ENCODE measurements around the gene ZNF236. TPM values are rescaled to one million over a fixed set of nuclear protein-coding genes. Genes with fewer than 3 reads are reported as not detected.

The ZNF236 gene
- total RNA-seq, 1 donor from 2014 or later = 32.5 TPM

GRCh38 chr18:76827205-76828200, 5.1 kb downstream of the ZNF236 start:
- Mint-ChIP-seq H3K36me3 (ENCODE audit: insufficient read depth) (peaks cover 10% of the 10 kb centered on the region), H3K27me3 (no peaks in the 10 kb centered on the region), H3K9me3 (ENCODE audit: low read depth) (peaks cover 9% of the 10 kb centered on the region), H3K4me1 (ENCODE audit: low read depth) (peaks cover 16% of the 10 kb centered on the region), H3K27ac (peak overlapping the region; percentile 24), H3K4me3 (ENCODE audit: low read depth) (no peak overlapping the region)
- TF ChIP-seq CTCF (IDR thresholded peaks at IDR 0.05; ENCODE audit: unreplicated experiment) = no peak
- no peak for DNase-seq (ENCODE audit: low spot score, unreplicated experiment)

- peaks cover 13% of the 10 kb centered on the region for H3K36me3 Mint-ChIP-seq (ENCODE audit: insufficient read depth)
- H3K4me3 Mint-ChIP-seq (ENCODE audit: low read depth) = no peak overlapping the region
- no peak for DNase-seq (ENCODE audit: low spot score, unreplicated experiment)
- H3K27ac Mint-ChIP-seq = peak overlapping the region; percentile 14
- peaks cover 10% of the 10 kb centered on the region for H3K9me3 Mint-ChIP-seq (ENCODE audit: low read depth)
- no peak for TF ChIP-seq CTCF (IDR thresholded peaks at IDR 0.05; ENCODE audit: unreplicated experiment)
- peaks cover 12% of the 10 kb centered on the region for H3K4me1 Mint-ChIP-seq (ENCODE audit: low read depth)
- H3K27me3 Mint-ChIP-seq = no peaks in the 10 kb centered on the region
These were observed 12.0 kb downstream of the ZNF236 start for GRCh38 chr18:76834379-76834778.

GRCh38 chr18:76835380-76835779, 13.0 kb downstream of the ZNF236 start:
- no peak overlapping the region for H3K27ac Mint-ChIP-seq
- H3K4me3 Mint-ChIP-seq (ENCODE audit: low read depth) = no peak overlapping the region
- TF ChIP-seq CTCF (IDR thresholded peaks at IDR 0.05; ENCODE audit: unreplicated experiment) = no peak
- DNase-seq (ENCODE audit: low spot score, unreplicated experiment) = no peak
- peaks cover 10% of the 10 kb centered on the region for H3K9me3 Mint-ChIP-seq (ENCODE audit: low read depth)
- no peaks in the 10 kb centered on the region for H3K27me3 Mint-ChIP-seq
- peaks cover 11% of the 10 kb centered on the region for H3K36me3 Mint-ChIP-seq (ENCODE audit: insufficient read depth)
- H3K4me1 Mint-ChIP-seq (ENCODE audit: low read depth) = peaks cover 15% of the 10 kb centered on the region

- H3K9me3 Mint-ChIP-seq (ENCODE audit: low read depth) = peaks cover 4% of the 10 kb centered on the region
- no peaks in the 10 kb centered on the region for H3K27me3 Mint-ChIP-seq
- no peak overlapping the region for H3K4me3 Mint-ChIP-seq (ENCODE audit: low read depth)
- H3K36me3 Mint-ChIP-seq (ENCODE audit: insufficient read depth) = peaks cover 6% of the 10 kb centered on the region
- H3K27ac Mint-ChIP-seq = no peak overlapping the region
- no peak for DNase-seq (ENCODE audit: low spot score, unreplicated experiment)
- no peak for TF ChIP-seq CTCF (IDR thresholded peaks at IDR 0.05; ENCODE audit: unreplicated experiment)
- peaks cover 16% of the 10 kb centered on the region for H3K4me1 Mint-ChIP-seq (ENCODE audit: low read depth)
These were observed 14.7 kb downstream of the ZNF236 start for GRCh38 chr18:76837071-76837470.

GRCh38 chr18:76838182-76838581, 15.8 kb downstream of the ZNF236 start:
- Mint-ChIP-seq H3K27me3 (no peaks in the 10 kb centered on the region), H3K4me1 (ENCODE audit: low read depth) (peaks cover 23% of the 10 kb centered on the region), H3K9me3 (ENCODE audit: low read depth) (no peaks in the 10 kb centered on the region), H3K36me3 (ENCODE audit: insufficient read depth) (no peaks in the 10 kb centered on the region), H3K27ac (peak overlapping the region; percentile 50), H3K4me3 (ENCODE audit: low read depth) (no peak overlapping the region)
- no peak for TF ChIP-seq CTCF (IDR thresholded peaks at IDR 0.05; ENCODE audit: unreplicated experiment)
- DNase-seq (ENCODE audit: low spot score, unreplicated experiment) = no peak

Measured in progenitor cell of endocrine pancreas (in vitro differentiated cells).